HepG2 (cell line): ENCODE results near the gene SPATA25. TPM values are rescaled to one million over a fixed set of nuclear protein-coding genes. Genes with fewer than 3 reads are reported as not detected.
A peak's percentile ranks its signal among the peaks of the same experiment; 100 is the strongest.

Experiments used
- AGO1 ChIP-seq: fragments of 200-400 bp; formaldehyde crosslinking; IDR thresholded peaks from 2 replicates; pipeline ENCODE4 v1.6.1; 2017; ENCODE audit warnings: mild to moderate bottlenecking, low read depth, low read length, moderate library complexity; ENCODE audit not compliant: poor library complexity, severe bottlenecking
- AGO2 ChIP-seq: fragments of 200-400 bp; formaldehyde crosslinking; optimal IDR thresholded peaks from 2 replicates; pipeline ENCODE3; 2017; ENCODE audit warnings: mild to moderate bottlenecking, low read depth, low read length, moderate library complexity
- ATF7-NPFF ChIP-seq: sonication (generic); formaldehyde crosslinking; IDR thresholded peaks from 2 replicates; pipeline ENCODE4 v1.8.1; 2023; ENCODE audit warnings: mild to moderate bottlenecking, low read depth, missing genetic modification reagents, moderate library complexity
- ELF1 ChIP-seq: sonication (generic); formaldehyde crosslinking; IDR thresholded peaks from 2 replicates; pipeline ENCODE4 v1.4.0; 2020; ENCODE audit warnings: missing genetic modification reagents
- ELF4 ChIP-seq: sonication (generic); formaldehyde crosslinking; IDR thresholded peaks from 2 replicates; pipeline ENCODE4 v1.5.0; 2020; ENCODE audit warnings: missing genetic modification reagents, mild to moderate bottlenecking, moderate library complexity, borderline replicate concordance
- EZH2 ChIP-seq: conservative IDR thresholded peaks from 2 replicates; pipeline ENCODE4 v1.6.1; 2012; ENCODE audit warnings: mild to moderate bottlenecking, low read depth, low read length, moderate library complexity
- HCFC1 ChIP-seq: fragments of 150-350 bp; IDR thresholded peaks from 2 replicates; pipeline ENCODE4 v1.6.1; 2014; ENCODE audit warnings: low read depth, low read length
- HNF1B ChIP-seq: sonication (generic); formaldehyde crosslinking; IDR thresholded peaks from 2 replicates; pipeline ENCODE4 v1.5.1; 2020; ENCODE audit warnings: mild to moderate bottlenecking, moderate library complexity, missing genetic modification reagents
- HNRNPK ChIP-seq: fragments of 200-400 bp; formaldehyde crosslinking; IDR thresholded peaks from 2 replicates; pipeline ENCODE4 v1.6.1; 2018; ENCODE audit warnings: low read length, low read depth, moderate library complexity, mild to moderate bottlenecking; ENCODE audit not compliant: poor library complexity, severe bottlenecking
- ISX ChIP-seq: sonication (generic); formaldehyde crosslinking; conservative IDR thresholded peaks from 2 replicates; pipeline ENCODE4 v1.5.0; 2020; ENCODE audit warnings: missing genetic modification reagents
- KDM3A ChIP-seq: IDR thresholded peaks from 2 replicates; pipeline ENCODE4 v1.6.1; 2018; ENCODE audit warnings: low read depth, missing compliant biosample characterization
- NFKBIZ ChIP-seq: IDR thresholded peaks from 2 replicates; pipeline ENCODE4 v1.6.1; 2018; ENCODE audit warnings: missing genetic modification reagents, missing compliant biosample characterization
- POGZ ChIP-seq: sonication (generic); formaldehyde crosslinking; IDR thresholded peaks from 2 replicates; pipeline ENCODE4 v1.4.0; 2020; ENCODE audit warnings: mild to moderate bottlenecking, missing genetic modification reagents
- PRMT3 ChIP-seq: sonication (generic); formaldehyde crosslinking; IDR thresholded peaks from 2 replicates; pipeline ENCODE4 v1.8.1; 2022; ENCODE audit warnings: low read depth, mild to moderate bottlenecking, moderate library complexity, missing genetic modification reagents, borderline replicate concordance
- RFX3 ChIP-seq: IDR thresholded peaks from 2 replicates; pipeline ENCODE4 v1.6.1; 2016; ENCODE audit warnings: missing biosample characterization, missing genetic modification reagents
- RFX5 ChIP-seq: IDR thresholded peaks from 2 replicates; pipeline ENCODE4 v1.6.1; 2011; ENCODE audit warnings: low read depth, low read length, improper control_type of control experiment
- SOX6 ChIP-seq, 2 experiments: fragments of 450-650 bp in 1 of 2; sonication (generic) in 1 of 2; formaldehyde crosslinking in 1 of 2; IDR thresholded peaks; 2 replicates each; pipeline versions ENCODE4 v1.4.0 to v1.6.1; 2017 to 2020; ENCODE audit warnings: antibody characterized with exemption in 1 of 2, mild to moderate bottlenecking in 1 of 2, missing genetic modification reagents in 1 of 2
- SPEN ChIP-seq: sonication (generic); formaldehyde crosslinking; IDR thresholded peaks from 2 replicates; pipeline ENCODE4 v1.5.1; 2020; ENCODE audit warnings: low read depth, mild to moderate bottlenecking, missing genetic modification reagents
- TBL1XR1 ChIP-seq: fragments of 150-350 bp; IDR thresholded peaks from 2 replicates; pipeline ENCODE4 v1.6.1; 2014; ENCODE audit warnings: borderline replicate concordance, low read length; ENCODE audit not compliant: partially characterized antibody
- TFE3 ChIP-seq: IDR thresholded peaks from 2 replicates; pipeline ENCODE4 v1.6.1; 2016
- ZFP37 ChIP-seq: sonication (generic); formaldehyde crosslinking; IDR thresholded peaks from 2 replicates; pipeline ENCODE4 v1.4.0; 2020; ENCODE audit warnings: missing genetic modification reagents, borderline replicate concordance
- ZKSCAN5 ChIP-seq: sonication (generic); formaldehyde crosslinking; IDR thresholded peaks from 2 replicates; pipeline ENCODE4 v1.5.1; 2020; ENCODE audit warnings: mild to moderate bottlenecking, missing genetic modification reagents
- ZMAT3 ChIP-seq: sonication (generic); formaldehyde crosslinking; conservative IDR thresholded peaks from 2 replicates; pipeline ENCODE4 v1.7.0; 2021; ENCODE audit warnings: missing genetic modification reagents
- ZNF101 ChIP-seq: sonication (generic); formaldehyde crosslinking; IDR thresholded peaks from 2 replicates; pipeline ENCODE4 v1.4.0; 2020; ENCODE audit warnings: mild to moderate bottlenecking, low read depth, missing genetic modification reagents, borderline replicate concordance
- ZNF296 ChIP-seq: sonication (generic); formaldehyde crosslinking; conservative IDR thresholded peaks from 2 replicates; pipeline ENCODE4 v1.5.0; 2020; ENCODE audit warnings: mild to moderate bottlenecking, missing genetic modification reagents
- ZNF652 ChIP-seq: IDR thresholded peaks from 2 replicates; pipeline ENCODE4 v1.6.1; 2016; ENCODE audit warnings: low read depth, borderline replicate concordance
- ZNF670 ChIP-seq: sonication (generic); formaldehyde crosslinking; IDR thresholded peaks from 2 replicates; pipeline ENCODE4 v1.8.0; 2022; ENCODE audit warnings: mild to moderate bottlenecking, missing genetic modification reagents, borderline replicate concordance
- ZNF782 ChIP-seq: sonication (generic); formaldehyde crosslinking; IDR thresholded peaks from 2 replicates; pipeline ENCODE4 v1.4.0; 2020; ENCODE audit warnings: missing genetic modification reagents, mild to moderate bottlenecking, borderline replicate concordance
- ZNF878 ChIP-seq: sonication (generic); formaldehyde crosslinking; IDR thresholded peaks from 2 replicates; pipeline ENCODE4 v1.8.1; 2023; ENCODE audit warnings: mild to moderate bottlenecking, missing genetic modification reagents, moderate library complexity
- polyA plus RNA-seq, 8 experiments: library from polyadenylated mRNA; depleted of rRNA in 3 of 8; stranded (reverse) in 7 of 8; unstranded in 1 of 8; fragments of >200 nt; fragmentation: Illumina TruSeq in 4 of 8; extraction: Trizol in 4 of 8; gene quantifications; 2 replicates each; pipeline versions ENCODE4 v1.2.1 to v1.2.3, GENCODE V29; 2011 to 2016; ENCODE audit warnings: low read depth in 4 of 8, missing spikeins in 1 of 8, mixed read lengths in 1 of 8; ENCODE audit not compliant: insufficient read depth in 1 of 8
- total RNA-seq, 5 experiments: library from RNA; depleted of rRNA; stranded (reverse); fragments of >200 nt; fragmentation: Illumina TruSeq; extraction: Trizol; gene quantifications; 2 replicates each; pipeline ENCODE4 v1.2.3, GENCODE V29; 2016; ENCODE audit warnings: low read depth in 1 of 5

The SPATA25 gene
- total and polyA plus RNA-seq, 2 of the 13 experiments (the other 11 are each of a cell fraction or from before 2014, with no cell fraction given), result 4.8 to 7.6 TPM

- TF ChIP-seq SPEN (CRISPR knock-in tag), result no peak; the same call in 1 of the 2 replicates
- TF ChIP-seq AGO2, result no peak
- TF ChIP-seq HNF1B (CRISPR knock-in tag), result peak; percentile 76; the same call in 1 of the 2 replicates
- TF ChIP-seq RFX3, result no peak
- TF ChIP-seq POGZ (CRISPR knock-in tag), result no peak
- TF ChIP-seq ELF4 (CRISPR knock-in tag), result no peak
- no peak for TF ChIP-seq ISX (CRISPR knock-in tag)
- TF ChIP-seq NFKBIZ (CRISPR knock-in tag), result no peak
- TF ChIP-seq ZNF670 (CRISPR knock-in tag), result no peak
- no peak for TF ChIP-seq ELF1 (CRISPR knock-in tag)
- TF ChIP-seq TFE3 (CRISPR knock-in tag), result no peak
- no peak for TF ChIP-seq HCFC1
- TF ChIP-seq ZFP37, result no peak
- TF ChIP-seq ZNF652 (CRISPR knock-in tag), result peak; percentile 84
- TF ChIP-seq ZNF782, result no peak
- TF ChIP-seq ZKSCAN5 (CRISPR knock-in tag), result no peak
- no peak for TF ChIP-seq PRMT3 (CRISPR knock-in tag)
- peak; percentile 57; the same call in 1 of the 2 replicates for TF ChIP-seq ZMAT3 (CRISPR knock-in tag)
- no peak for TF ChIP-seq ZNF296 (CRISPR knock-in tag)
- TF ChIP-seq AGO1, result no peak
- TF ChIP-seq RFX5, result peak; percentile 67; the same call in 1 of the 2 replicates
- TF ChIP-seq HNRNPK, result no peak
- no peak for TF ChIP-seq ZNF101 (CRISPR knock-in tag)
- TF ChIP-seq ZNF878 (CRISPR knock-in tag), result 0 out of 2 replicates have a peak, but pooled peaks have one; percentile 18
- TF ChIP-seq EZH2, result no peak
- TF ChIP-seq TBL1XR1, result no peak
- no peak for TF ChIP-seq SOX6 (IDR thresholded peaks at IDR 0.05)
- TF ChIP-seq SOX6 (CRISPR knock-in tag; IDR thresholded peaks at IDR 0.05), result peak; percentile 46; the same call in 1 of the 2 replicates
- no peak for TF ChIP-seq KDM3A (CRISPR knock-in tag)
- no peak for TF ChIP-seq ATF7-NPFF (CRISPR knock-in tag)
These were observed 38.5 kb upstream of the SPATA25 start (continued) for GRCh38 chr20:45925821-45926506.
